ENCODE data around the gene NBAS. TPM values are rescaled to one million over a fixed set of nuclear protein-coding genes. Genes with fewer than 3 reads are reported as not detected.

Gene NBAS
- total and polyA plus RNA-seq, 8 donors, result 14.5 to 96.2 (median 41.2) TPM

DNA sequence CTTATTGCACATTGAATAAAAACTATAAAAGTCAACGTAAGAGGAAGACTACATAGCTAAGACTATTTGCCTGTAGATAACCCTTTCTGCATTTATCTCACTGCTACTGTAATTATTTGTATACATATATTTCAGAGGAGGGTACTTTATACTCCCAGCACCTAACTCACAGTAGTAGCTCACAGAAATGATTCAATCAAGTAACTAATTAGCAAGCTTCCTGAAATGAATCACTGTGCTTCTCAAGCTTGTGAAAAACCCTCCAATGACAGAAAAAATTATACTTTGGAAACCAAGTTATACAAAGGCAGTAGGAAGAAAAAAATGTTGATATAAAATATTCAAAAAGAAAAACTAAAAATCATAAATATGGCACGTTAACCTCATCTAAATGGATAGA is 124.9 kb downstream of the NBAS start:
- Histone ChIP-seq H3K27ac (no peak overlapping the region), H3K9me3 (no peaks in the 10 kb centered on the region), H3K4me1 (no peaks in the 10 kb centered on the region), H3K27me3 (no peaks in the 10 kb centered on the region), H3K4me3 (no peak overlapping the region), H3K36me3 (peaks cover 0 to 4% (median 1%) of the 10 kb centered on the region in 4 donors)
- TF ChIP-seq EP300 (IDR thresholded peaks at IDR 0.05) (no peak), CTCF (IDR thresholded peaks at IDR 0.05) (no peak), POLR2AphosphoS5 (IDR thresholded peaks at IDR 0.05) (no peak), POLR2A (IDR thresholded peaks at IDR 0.05) (no peak)
- intact Hi-C loops (cut with DNase I; ENCODE audit: low total_unique reads), result no loop called here
- WGBS, 5 donors, result 78 to 90% (median 81%) methylated on average over 2 of the region's 2 CpGs
- no peak for DNase-seq

DNA sequence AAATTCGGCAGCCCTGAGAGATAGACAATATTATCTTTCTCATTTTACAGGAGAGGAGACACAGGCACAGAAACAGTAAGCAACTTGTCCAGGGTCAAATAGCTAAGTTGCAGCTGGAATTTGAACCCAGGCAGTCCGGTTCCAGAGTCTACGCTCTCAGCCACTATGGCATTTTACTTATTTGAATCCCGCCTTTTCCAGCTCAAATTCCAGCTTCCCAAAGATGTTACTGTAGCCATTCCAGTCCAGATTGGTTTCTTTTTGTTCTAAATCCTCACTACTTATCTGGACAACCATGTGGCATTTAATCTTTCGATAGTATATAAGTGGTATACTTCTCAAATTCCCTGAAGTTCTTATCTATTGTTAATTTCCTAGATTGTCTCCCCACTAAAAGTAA is 125.7 kb downstream of the NBAS start:
- Histone ChIP-seq H3K27me3 (no peaks in the 10 kb centered on the region), H3K9me3 (no peaks in the 10 kb centered on the region), H3K4me1 (no peaks in the 10 kb centered on the region), H3K27ac (no peak overlapping the region), H3K36me3 (peaks cover 0 to 4% (median 1%) of the 10 kb centered on the region in 4 donors), H3K4me3 (no peak overlapping the region)
- DNase-seq, result no peak
- no peak for TF ChIP-seq POLR2AphosphoS5 (IDR thresholded peaks at IDR 0.05)
- TF ChIP-seq EP300 (IDR thresholded peaks at IDR 0.05), result no peak
- TF ChIP-seq POLR2A (IDR thresholded peaks at IDR 0.05), result no peak
- WGBS, 5 donors, result 63 to 72% (median 69%) methylated on average over 5 of the region's 5 CpGs
- intact Hi-C loops (cut with DNase I; ENCODE audit: low total_unique reads), result no loop called here

- no peak for DNase-seq
- WGBS, 5 donors, result 87 to 92% (median 90%) methylated on average over 5 of the region's 5 CpGs
- H3K27ac ChIP-seq, result no peak overlapping the region
These were observed 128.4 kb downstream of the NBAS start for GRCh38 chr2:15432642-15433256.

DNA sequence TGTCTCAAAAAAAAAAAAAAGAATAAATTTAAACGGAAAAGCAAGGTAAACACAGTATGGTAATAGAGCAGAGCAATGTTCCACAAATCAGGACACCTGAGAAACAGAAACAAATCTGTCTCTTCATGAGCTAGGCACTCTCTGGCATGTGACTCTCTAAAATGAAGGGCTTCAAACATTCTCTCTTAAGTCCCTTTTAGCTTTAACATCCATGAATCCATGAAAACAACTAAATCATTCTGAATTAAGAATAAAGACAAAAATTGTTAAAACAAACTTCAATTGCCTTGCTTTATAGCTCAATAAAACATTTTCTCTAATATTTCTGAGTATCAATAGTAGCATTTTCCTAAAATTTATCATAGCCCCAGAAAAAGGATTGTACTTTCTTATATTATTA is 132.1 kb downstream of the NBAS start:
- Histone ChIP-seq H3K4me1 (no peaks in the 10 kb centered on the region), H3K36me3 (peaks cover 2 to 10% (median 4%) of the 10 kb centered on the region in 4 donors), H3K27ac (no peak overlapping the region), H3K27me3 (no peaks in the 10 kb centered on the region), H3K4me3 (no peak overlapping the region), H3K9me3 (no peaks in the 10 kb centered on the region)
- 61 to 86% (median 70%) methylated on average over 1 of the region's 1 CpG for WGBS, 5 donors
- TF ChIP-seq POLR2A (IDR thresholded peaks at IDR 0.05) (no peak), EP300 (IDR thresholded peaks at IDR 0.05) (no peak), POLR2AphosphoS5 (IDR thresholded peaks at IDR 0.05) (no peak), CTCF (IDR thresholded peaks at IDR 0.05) (no peak)
- intact Hi-C loops (cut with DNase I; ENCODE audit: low total_unique reads), result no loop called here
- DNase-seq, result no peak

More at GRCh38 chr2:15432642-15433256, 128.4 kb downstream of the NBAS start:
- Histone ChIP-seq H3K4me3 (no peak overlapping the region), H3K4me1 (no peaks in the 10 kb centered on the region), H3K36me3 (peaks cover 0 to 4% (median 1%) of the 10 kb centered on the region in 4 donors), H3K27me3 (no peaks in the 10 kb centered on the region), H3K9me3 (no peaks in the 10 kb centered on the region)
- intact Hi-C loops (cut with DNase I; ENCODE audit: low total_unique reads), result no loop called here
- no peak for TF ChIP-seq POLR2A (IDR thresholded peaks at IDR 0.05)
- no peak for TF ChIP-seq POLR2AphosphoS5 (IDR thresholded peaks at IDR 0.05)
- no peak for TF ChIP-seq CTCF (IDR thresholded peaks at IDR 0.05)
- TF ChIP-seq EP300 (IDR thresholded peaks at IDR 0.05), result no peak

GRCh38 chr2:15427987-15428386 is 133.1 kb downstream of the NBAS start:
- TF ChIP-seq CTCF (IDR thresholded peaks at IDR 0.05), result no peak
- TF ChIP-seq POLR2AphosphoS5 (IDR thresholded peaks at IDR 0.05), result no peak
- no peak for TF ChIP-seq EP300 (IDR thresholded peaks at IDR 0.05)
- TF ChIP-seq POLR2A (IDR thresholded peaks at IDR 0.05), result no peak
- H3K4me1 ChIP-seq, result no peaks in the 10 kb centered on the region
- intact Hi-C loops (cut with DNase I; ENCODE audit: low total_unique reads), result no loop called here
- peaks cover 3 to 20% (median 13%) of the 10 kb centered on the region in 4 donors for H3K36me3 ChIP-seq
- DNase-seq, result no peak
- H3K9me3 ChIP-seq, result no peaks in the 10 kb centered on the region
- no peak overlapping the region for H3K4me3 ChIP-seq
- no peak overlapping the region for H3K27ac ChIP-seq
- no peaks in the 10 kb centered on the region for H3K27me3 ChIP-seq
